ENCODE measurements around the gene CNTN5. TPM values are rescaled to one million over a fixed set of nuclear protein-coding genes. Genes with fewer than 3 reads are reported as not detected.

The CNTN5 gene
- polyA plus RNA-seq, 1 donor (not counting 4 experiments of a cell fraction or from before 2014, with no cell fraction given): not detected

- FAIRE-seq: no peak
- Histone ChIP-seq H3K4me2 (ENCODE audit: control insufficient read depth, extremely low read depth, insufficient read depth, low read depth, low read length) (no peak overlapping the region), H3K27ac (ENCODE audit: control insufficient read depth, insufficient read depth, low read length) (no peak overlapping the region), H3K9me1 (ENCODE audit: control insufficient read depth, extremely low read depth, insufficient read depth, low read length) (no peaks in the 10 kb centered on the region), H3K4me3 (ENCODE audit: control insufficient read depth in 2 of 3, extremely low read depth in 1 of 3, insufficient read depth in 2 of 3, low read depth in 1 of 3, low read length in 3 of 3) (no peak overlapping the region), H3K79me2 (ENCODE audit: control insufficient read depth, insufficient read depth, low read length) (no peaks in the 10 kb centered on the region), H3K36me3 (ENCODE audit: control insufficient read depth in 2 of 2, extremely low read depth in 1 of 2, insufficient read depth in 2 of 2, low read length in 2 of 2) (no peaks in the 10 kb centered on the region), H2AFZ (ENCODE audit: control insufficient read depth, low read length) (no peak overlapping the region), H3K9me3 (ENCODE audit: control insufficient read depth, low read depth, low read length) (no peaks in the 10 kb centered on the region), H4K20me1 (ENCODE audit: control insufficient read depth, extremely low read depth, insufficient read depth, low read length) (no peaks in the 10 kb centered on the region), H3K4me1 (ENCODE audit: control insufficient read depth, extremely low read depth, insufficient read depth, low read length) (no peaks in the 10 kb centered on the region), H3K27me3 (ENCODE audit: control insufficient read depth, extremely low read depth, insufficient read depth, low read length) (no peaks in the 10 kb centered on the region), H3K9ac (ENCODE audit: control insufficient read depth, extremely low read depth, insufficient read depth, low read length) (no peak overlapping the region)
- TF ChIP-seq CTCF (optimal IDR thresholded peaks at IDR 0.05 in 1 of 3, IDR thresholded peaks at IDR 0.05 in 1 of 3, conservative IDR thresholded peaks at IDR 0.05 in 1 of 3; ENCODE audit: extremely low read depth in 1 of 3, insufficient read depth in 2 of 3, low read length in 3 of 3) (no peak), EZH2 (IDR thresholded peaks at IDR 0.05; ENCODE audit: low read length) (no peak)
- DNase-seq (ENCODE audit: low read depth, low spot score): no peak
- dilution Hi-C loops (cut with MboI; ENCODE audit: extremely low pct_ligation_motif_present, low sequenced_read_pairs): no loop called here
Measured at GRCh38 chr11:99640671-99641070, 619.9 kb downstream of the CNTN5 start.

DNA sequence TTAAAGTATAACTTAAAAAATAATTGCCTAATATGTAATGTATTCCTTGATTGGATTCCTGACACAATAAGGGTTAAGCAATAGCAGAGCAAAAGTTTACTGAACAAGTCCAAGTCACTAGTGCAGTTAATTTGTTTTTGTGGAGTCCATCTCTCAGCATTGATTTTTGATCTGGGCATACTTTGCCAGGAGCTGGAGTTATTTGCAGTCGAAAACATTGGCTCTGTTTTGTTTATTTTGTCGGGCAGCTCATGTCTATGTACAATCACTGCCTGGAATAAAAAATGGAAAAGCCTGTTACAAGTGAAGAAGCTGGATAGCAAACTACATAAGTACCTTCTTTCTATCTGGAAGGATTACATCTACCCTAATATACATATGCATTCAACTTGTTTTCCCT, 625.2 kb downstream of the CNTN5 start:
- H3K4me1 ChIP-seq (ENCODE audit: control insufficient read depth, extremely low read depth, insufficient read depth, low read length): no peaks in the 10 kb centered on the region
- no peak overlapping the region for H3K4me2 ChIP-seq (ENCODE audit: control insufficient read depth, extremely low read depth, insufficient read depth, low read depth, low read length)
- no peak overlapping the region for H3K27ac ChIP-seq (ENCODE audit: control insufficient read depth, insufficient read depth, low read length)
- H3K9ac ChIP-seq (ENCODE audit: control insufficient read depth, extremely low read depth, insufficient read depth, low read length): no peak overlapping the region
- H3K79me2 ChIP-seq (ENCODE audit: control insufficient read depth, insufficient read depth, low read length): no peaks in the 10 kb centered on the region
- H2AFZ ChIP-seq (ENCODE audit: control insufficient read depth, low read length): no peak overlapping the region
- H3K4me3 ChIP-seq (ENCODE audit: control insufficient read depth in 2 of 3, extremely low read depth in 1 of 3, insufficient read depth in 2 of 3, low read depth in 1 of 3, low read length in 3 of 3): no peak overlapping the region
- no peaks in the 10 kb centered on the region for H3K9me1 ChIP-seq (ENCODE audit: control insufficient read depth, extremely low read depth, insufficient read depth, low read length)
- DNase-seq (ENCODE audit: low read depth, low spot score) (no peak), FAIRE-seq (no peak)
- no peaks in the 10 kb centered on the region for H3K9me3 ChIP-seq (ENCODE audit: control insufficient read depth, low read depth, low read length)
- no peaks in the 10 kb centered on the region for H3K36me3 ChIP-seq (ENCODE audit: control insufficient read depth in 2 of 2, extremely low read depth in 1 of 2, insufficient read depth in 2 of 2, low read length in 2 of 2)
- dilution Hi-C loops (cut with MboI; ENCODE audit: extremely low pct_ligation_motif_present, low sequenced_read_pairs): no loop called here
- H4K20me1 ChIP-seq (ENCODE audit: control insufficient read depth, extremely low read depth, insufficient read depth, low read length): no peaks in the 10 kb centered on the region
- no peaks in the 10 kb centered on the region for H3K27me3 ChIP-seq (ENCODE audit: control insufficient read depth, extremely low read depth, insufficient read depth, low read length)
- TF ChIP-seq EZH2 (IDR thresholded peaks at IDR 0.05; ENCODE audit: low read length): no peak
- no peak for TF ChIP-seq CTCF (optimal IDR thresholded peaks at IDR 0.05 in 1 of 3, IDR thresholded peaks at IDR 0.05 in 1 of 3, conservative IDR thresholded peaks at IDR 0.05 in 1 of 3; ENCODE audit: extremely low read depth in 1 of 3, insufficient read depth in 2 of 3, low read length in 3 of 3)
